ENCODE results near the gene PRKCD.

The PRKCD gene

DNA sequence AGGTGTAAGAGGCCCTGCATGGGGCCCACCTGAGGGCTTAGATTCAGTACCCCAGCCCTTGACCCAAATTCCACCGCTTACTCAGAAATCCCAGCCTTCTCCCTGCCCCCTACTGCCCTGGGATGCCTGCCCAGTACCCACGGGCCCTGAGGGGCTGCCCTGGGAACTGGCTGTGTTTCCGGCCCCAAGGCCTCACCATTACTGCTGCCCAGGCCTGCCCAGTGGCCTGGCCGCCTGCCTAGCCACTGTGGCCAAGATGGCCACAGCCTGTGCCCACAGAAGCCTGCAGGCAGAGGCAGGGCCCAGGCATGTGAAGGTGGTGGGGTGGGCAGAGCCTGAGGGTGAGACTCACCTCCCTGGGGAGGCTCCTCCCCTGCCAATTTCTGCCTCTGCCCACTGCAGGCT is 6.1 kb upstream of the PRKCD start:
- H3K36me3 ChIP-seq (ENCODE audit: insufficient read depth, low read length), result no peaks in the 10 kb centered on the region
- H3K4me3 ChIP-seq (ENCODE audit: low read length, poor library complexity, severe bottlenecking), result no peak overlapping the region
- no peak overlapping the region for H3K9ac ChIP-seq (ENCODE audit: low read depth, low read length, poor library complexity, severe bottlenecking)
- H4K20me1 ChIP-seq (ENCODE audit: insufficient read depth, low read length, poor library complexity, severe bottlenecking), result no peaks in the 10 kb centered on the region
- no peaks in the 10 kb centered on the region for H3K79me2 ChIP-seq (ENCODE audit: insufficient read depth, low read length)
- H2AFZ ChIP-seq (ENCODE audit: low read length), result no peak overlapping the region
- no peaks in the 10 kb centered on the region for H3K27me3 ChIP-seq (ENCODE audit: insufficient read depth, low read length, poor library complexity, severe bottlenecking)
- TF ChIP-seq EZH2phosphoT487 (IDR thresholded peaks at IDR 0.05; ENCODE audit: borderline replicate concordance), result no peak
- TF ChIP-seq, protein P1, sequence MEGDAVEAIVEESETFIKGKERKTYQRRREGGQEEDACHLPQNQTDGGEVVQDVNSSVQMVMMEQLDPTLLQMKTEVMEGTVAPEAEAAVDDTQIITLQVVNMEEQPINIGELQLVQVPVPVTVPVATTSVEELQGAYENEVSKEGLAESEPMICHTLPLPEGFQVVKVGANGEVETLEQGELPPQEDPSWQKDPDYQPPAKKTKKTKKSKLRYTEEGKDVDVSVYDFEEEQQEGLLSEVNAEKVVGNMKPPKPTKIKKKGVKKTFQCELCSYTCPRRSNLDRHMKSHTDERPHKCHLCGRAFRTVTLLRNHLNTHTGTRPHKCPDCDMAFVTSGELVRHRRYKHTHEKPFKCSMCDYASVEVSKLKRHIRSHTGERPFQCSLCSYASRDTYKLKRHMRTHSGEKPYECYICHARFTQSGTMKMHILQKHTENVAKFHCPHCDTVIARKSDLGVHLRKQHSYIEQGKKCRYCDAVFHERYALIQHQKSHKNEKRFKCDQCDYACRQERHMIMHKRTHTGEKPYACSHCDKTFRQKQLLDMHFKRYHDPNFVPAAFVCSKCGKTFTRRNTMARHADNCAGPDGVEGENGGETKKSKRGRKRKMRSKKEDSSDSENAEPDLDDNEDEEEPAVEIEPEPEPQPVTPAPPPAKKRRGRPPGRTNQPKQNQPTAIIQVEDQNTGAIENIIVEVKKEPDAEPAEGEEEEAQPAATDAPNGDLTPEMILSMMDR (conservative IDR thresholded peaks at IDR 0.05; ENCODE audit: low read length), result no peak
- no peaks in the 10 kb centered on the region for H3K4me1 ChIP-seq (ENCODE audit: insufficient read depth, low read length, poor library complexity, severe bottlenecking)
- H3K4me2 ChIP-seq (ENCODE audit: low read depth, low read length, poor library complexity, severe bottlenecking), result no peak overlapping the region
- H3K9me3 ChIP-seq (ENCODE audit: insufficient read depth, low read depth, low read length), result no peaks in the 10 kb centered on the region
- H3K9me2 ChIP-seq (replicated peaks; ENCODE audit: low read depth, low read length), result no peaks in the 10 kb centered on the region
- H3F3A ChIP-seq (ENCODE audit: low read depth), result no peaks in the 10 kb centered on the region

DNA sequence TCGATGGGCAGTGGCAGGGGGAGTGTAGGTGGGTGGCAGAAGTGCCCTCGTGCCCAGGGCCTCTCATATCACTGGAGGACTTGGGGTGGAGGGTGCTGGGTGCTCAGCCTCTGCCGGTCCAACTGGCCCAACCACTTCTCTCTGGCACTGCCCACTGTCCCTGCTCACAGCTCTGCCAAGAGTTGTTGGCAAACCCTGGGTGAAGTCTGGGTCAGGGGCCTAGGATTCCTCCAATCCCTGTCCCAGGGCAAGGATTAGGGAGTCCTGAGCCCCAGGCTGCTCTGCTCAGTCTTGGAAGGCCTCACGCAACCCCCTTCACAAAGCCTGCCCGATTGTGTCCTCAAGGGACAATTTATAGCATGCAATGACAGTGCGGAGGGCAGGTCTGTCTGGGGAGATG is 5.2 kb upstream of the PRKCD start:
- H3K4me2 ChIP-seq (ENCODE audit: low read depth, low read length, poor library complexity, severe bottlenecking), result no peak overlapping the region
- peaks cover 5% of the 10 kb centered on the region for H3K4me1 ChIP-seq (ENCODE audit: insufficient read depth, low read length, poor library complexity, severe bottlenecking)

DNA sequence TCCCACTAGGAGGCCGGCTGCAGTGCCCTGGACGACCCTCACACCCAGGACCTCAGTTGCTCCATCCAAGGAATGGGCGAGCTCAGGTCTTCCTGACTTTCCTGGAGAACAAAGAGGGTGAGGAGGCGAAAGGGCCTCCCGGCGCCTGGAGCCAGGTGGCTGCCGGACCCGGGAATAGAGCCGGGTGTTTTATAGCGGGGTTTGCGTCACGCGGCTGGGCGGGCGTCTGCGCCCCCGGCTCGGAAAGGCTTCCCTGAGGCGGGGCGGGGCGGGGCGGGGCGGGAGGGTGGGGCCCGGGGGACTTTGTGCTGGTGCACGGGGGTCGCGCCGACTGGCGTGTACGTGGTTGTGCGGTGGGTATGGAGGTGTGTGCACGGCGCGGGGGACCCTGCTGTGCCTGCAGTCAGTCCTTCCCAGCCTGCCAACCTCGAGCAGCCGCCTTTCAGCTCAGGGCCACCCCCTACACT is 4.6 kb upstream of the PRKCD start:
- Histone ChIP-seq H3K27me3 (ENCODE audit: insufficient read depth, low read length, poor library complexity, severe bottlenecking) (no peaks in the 10 kb centered on the region), H4K20me1 (ENCODE audit: insufficient read depth, low read length, poor library complexity, severe bottlenecking) (no peaks in the 10 kb centered on the region), H2AFZ (ENCODE audit: low read length) (no peak overlapping the region), H3K79me2 (ENCODE audit: insufficient read depth, low read length) (no peaks in the 10 kb centered on the region; the same call in 1 of the 2 replicates), H3K36me3 (ENCODE audit: insufficient read depth, low read length) (no peaks in the 10 kb centered on the region), H3K4me3 (ENCODE audit: low read length, poor library complexity, severe bottlenecking) (no peak overlapping the region), H3K9me2 (replicated peaks; ENCODE audit: low read depth, low read length) (no peaks in the 10 kb centered on the region), H3F3A (ENCODE audit: low read depth) (no peaks in the 10 kb centered on the region), H3K9ac (ENCODE audit: low read depth, low read length, poor library complexity, severe bottlenecking) (no peak overlapping the region), H3K4me2 (ENCODE audit: low read depth, low read length, poor library complexity, severe bottlenecking) (no peak overlapping the region), H3K9me3 (ENCODE audit: insufficient read depth, low read depth, low read length) (no peaks in the 10 kb centered on the region), H3K4me1 (ENCODE audit: insufficient read depth, low read length, poor library complexity, severe bottlenecking) (peaks cover 7% of the 10 kb centered on the region)
- TF ChIP-seq, protein P1 (conservative IDR thresholded peaks at IDR 0.05; ENCODE audit: low read length), result no peak
- no peak for TF ChIP-seq EZH2phosphoT487 (IDR thresholded peaks at IDR 0.05; ENCODE audit: borderline replicate concordance)

More for the DNA sequence above, 5.2 kb upstream of the PRKCD start:
- no peaks in the 10 kb centered on the region for H3K9me3 ChIP-seq (ENCODE audit: insufficient read depth, low read depth, low read length)
- TF ChIP-seq, protein P1 (conservative IDR thresholded peaks at IDR 0.05; ENCODE audit: low read length), result no peak
- no peak for TF ChIP-seq EZH2phosphoT487 (IDR thresholded peaks at IDR 0.05; ENCODE audit: borderline replicate concordance)
- H2AFZ ChIP-seq (ENCODE audit: low read length), result no peak overlapping the region
- no peaks in the 10 kb centered on the region for H3K36me3 ChIP-seq (ENCODE audit: insufficient read depth, low read length)
- no peaks in the 10 kb centered on the region for H3K79me2 ChIP-seq (ENCODE audit: insufficient read depth, low read length)
- no peaks in the 10 kb centered on the region for H3F3A ChIP-seq (ENCODE audit: low read depth)
- no peaks in the 10 kb centered on the region for H3K9me2 ChIP-seq (replicated peaks; ENCODE audit: low read depth, low read length)
- no peak overlapping the region for H3K4me3 ChIP-seq (ENCODE audit: low read length, poor library complexity, severe bottlenecking)
- no peak overlapping the region for H3K9ac ChIP-seq (ENCODE audit: low read depth, low read length, poor library complexity, severe bottlenecking)
- H4K20me1 ChIP-seq (ENCODE audit: insufficient read depth, low read length, poor library complexity, severe bottlenecking), result no peaks in the 10 kb centered on the region
- H3K27me3 ChIP-seq (ENCODE audit: insufficient read depth, low read length, poor library complexity, severe bottlenecking), result no peaks in the 10 kb centered on the region

Data from Loucy (cell line).